GM10266 (cell line): ENCODE data around the gene PFN1.
"Not testable (repeated sequence)": the region's sequence is repeated elsewhere in the genome, so short reads cannot be mapped to it uniquely, and the experiment has no call there.

Experiments
- DNase-seq: peaks from one replicate; pipeline ENCODE4 v3.0.0; 2012; ENCODE audit errors: extremely low spot score
- TF ChIP-seq, protein P1 (sequence below): IDR thresholded peaks from 2 replicates; pipeline ENCODE4 v1.5.1; 2012; ENCODE audit warnings: mild to moderate bottlenecking, low read depth; ENCODE audit not compliant: control insufficient read depth, insufficient read depth; ENCODE audit errors: missing control alignments

The PFN1 gene

DNA sequence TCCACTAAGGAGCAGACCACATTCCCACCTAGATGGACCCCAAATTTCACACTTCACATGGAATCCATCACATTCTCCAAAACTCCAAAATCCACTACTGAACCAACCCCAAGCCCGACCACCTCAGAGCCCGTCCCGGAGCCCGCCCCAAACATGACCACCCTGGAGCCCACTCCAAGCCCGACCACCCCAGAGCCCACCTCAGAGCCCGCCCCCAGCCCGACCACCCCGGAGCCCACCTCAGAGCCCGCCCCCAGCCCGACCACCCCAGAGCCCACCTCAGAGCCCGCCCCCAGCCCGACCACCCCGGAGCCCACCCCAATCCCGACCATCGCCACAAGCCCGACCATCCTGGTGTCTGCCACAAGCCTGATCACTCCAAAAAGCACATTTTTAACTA is 14.7 kb downstream of the PFN1 start:
- TF ChIP-seq, protein P1, sequence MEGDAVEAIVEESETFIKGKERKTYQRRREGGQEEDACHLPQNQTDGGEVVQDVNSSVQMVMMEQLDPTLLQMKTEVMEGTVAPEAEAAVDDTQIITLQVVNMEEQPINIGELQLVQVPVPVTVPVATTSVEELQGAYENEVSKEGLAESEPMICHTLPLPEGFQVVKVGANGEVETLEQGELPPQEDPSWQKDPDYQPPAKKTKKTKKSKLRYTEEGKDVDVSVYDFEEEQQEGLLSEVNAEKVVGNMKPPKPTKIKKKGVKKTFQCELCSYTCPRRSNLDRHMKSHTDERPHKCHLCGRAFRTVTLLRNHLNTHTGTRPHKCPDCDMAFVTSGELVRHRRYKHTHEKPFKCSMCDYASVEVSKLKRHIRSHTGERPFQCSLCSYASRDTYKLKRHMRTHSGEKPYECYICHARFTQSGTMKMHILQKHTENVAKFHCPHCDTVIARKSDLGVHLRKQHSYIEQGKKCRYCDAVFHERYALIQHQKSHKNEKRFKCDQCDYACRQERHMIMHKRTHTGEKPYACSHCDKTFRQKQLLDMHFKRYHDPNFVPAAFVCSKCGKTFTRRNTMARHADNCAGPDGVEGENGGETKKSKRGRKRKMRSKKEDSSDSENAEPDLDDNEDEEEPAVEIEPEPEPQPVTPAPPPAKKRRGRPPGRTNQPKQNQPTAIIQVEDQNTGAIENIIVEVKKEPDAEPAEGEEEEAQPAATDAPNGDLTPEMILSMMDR, result no peak
- DNase-seq, result no peak

DNA sequence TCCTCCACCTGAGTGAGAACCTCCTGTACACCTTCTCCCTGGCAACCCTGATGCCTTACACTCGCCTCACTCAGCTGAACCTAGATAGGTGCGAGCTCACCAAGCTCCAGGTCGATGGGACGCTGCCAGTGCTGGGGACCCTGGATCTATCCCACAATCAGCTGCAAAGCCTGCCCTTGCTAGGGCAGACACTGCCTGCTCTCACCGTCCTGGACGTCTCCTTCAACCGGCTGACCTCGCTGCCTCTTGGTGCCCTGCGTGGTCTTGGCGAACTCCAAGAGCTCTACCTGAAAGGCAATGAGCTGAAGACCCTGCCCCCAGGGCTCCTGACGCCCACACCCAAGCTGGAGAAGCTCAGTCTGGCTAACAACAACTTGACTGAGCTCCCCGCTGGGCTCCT is 15.6 kb downstream of the PFN1 start:
- DNase-seq, result no peak
- TF ChIP-seq, protein P1, result no peak

DNA sequence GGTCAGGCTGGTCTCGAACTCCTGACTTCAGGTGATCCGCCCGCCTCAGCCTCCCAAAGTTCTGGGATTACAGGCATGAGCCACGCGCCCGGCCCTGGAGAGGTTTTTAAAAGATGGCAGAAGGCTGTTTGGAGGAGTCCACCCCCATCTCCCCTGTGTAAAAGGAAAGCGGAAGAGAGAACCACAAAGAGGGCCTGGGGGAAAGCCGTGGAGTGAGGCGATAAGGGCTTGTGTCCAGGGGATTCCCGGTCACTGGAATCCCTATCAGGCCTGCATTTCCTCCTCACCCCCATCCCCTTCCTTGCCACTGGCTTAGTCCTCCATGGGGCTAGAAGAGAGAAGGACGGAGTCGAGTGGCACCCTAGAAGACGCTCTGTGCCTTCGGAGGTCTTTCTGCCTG is 16.4 kb downstream of the PFN1 start, which contains the start of gene GP1BA:
TSS of gene GP1BA (plus strand) at position 315 of the 400 bp plus-strand sequence. CDS start 328 bp downstream, outside the sequence.
- DNase-seq, result no peak
- TF ChIP-seq, protein P1, result no peak

DNA sequence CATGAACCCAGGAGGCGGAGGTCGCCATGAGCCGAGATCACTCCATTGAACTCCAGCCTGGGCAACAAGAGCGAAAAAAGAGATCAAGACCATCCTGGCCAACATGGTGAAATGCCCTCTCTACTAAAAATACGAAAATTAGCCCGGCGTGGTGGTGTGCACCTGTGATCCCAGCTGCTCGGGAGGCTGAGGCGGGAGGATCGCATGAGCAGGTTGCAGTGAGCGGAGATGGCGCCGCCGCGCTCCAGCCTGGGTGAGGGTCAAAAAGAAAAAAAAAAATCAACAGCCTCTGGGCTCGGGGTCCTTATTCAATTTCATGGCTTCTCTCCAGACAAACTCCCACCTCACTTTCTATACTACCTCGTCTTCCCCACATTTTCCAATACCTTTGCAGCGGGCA is 19.4 kb downstream of the PFN1 start:
- TF ChIP-seq, protein P1, result no peak
- DNase-seq, result no peak

DNA sequence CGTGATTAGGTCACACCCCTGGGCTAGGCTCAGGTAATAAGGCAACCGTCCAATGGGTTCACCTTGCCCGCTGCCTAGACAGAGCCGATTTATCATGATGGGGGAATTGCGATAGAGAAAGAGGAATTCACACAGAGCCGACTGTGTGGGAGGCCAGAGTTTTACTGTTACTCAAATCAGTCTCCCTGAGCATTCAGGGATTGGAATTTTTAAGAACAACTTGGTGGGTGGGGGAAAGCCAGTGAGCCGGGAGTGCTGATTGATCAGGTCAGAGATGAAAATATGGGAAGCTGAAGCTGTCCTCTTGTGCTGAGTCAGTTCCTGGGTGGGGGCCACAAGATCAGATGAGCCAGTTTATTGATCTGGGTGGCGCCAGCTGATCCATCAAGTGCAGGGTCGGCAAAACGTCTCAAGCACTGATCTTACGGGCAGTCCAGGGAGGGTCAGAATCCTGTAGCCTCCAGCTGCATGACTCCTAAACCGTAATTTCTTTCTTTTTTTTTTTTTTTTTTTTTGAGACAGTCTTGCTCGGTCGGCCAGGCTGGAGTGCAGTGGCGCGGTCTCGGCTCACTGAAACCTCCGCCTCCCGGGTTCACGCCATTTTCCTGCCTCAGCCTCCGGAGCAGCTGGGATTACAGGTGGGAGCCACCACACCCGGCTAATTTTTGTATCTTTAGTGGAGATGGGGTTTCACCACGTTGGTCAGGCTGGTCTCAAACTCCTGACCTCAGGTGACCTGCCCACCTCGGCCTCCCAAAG is 21.6 kb downstream of the PFN1 start:
- not testable (repeated sequence) for DNase-seq

DNA sequence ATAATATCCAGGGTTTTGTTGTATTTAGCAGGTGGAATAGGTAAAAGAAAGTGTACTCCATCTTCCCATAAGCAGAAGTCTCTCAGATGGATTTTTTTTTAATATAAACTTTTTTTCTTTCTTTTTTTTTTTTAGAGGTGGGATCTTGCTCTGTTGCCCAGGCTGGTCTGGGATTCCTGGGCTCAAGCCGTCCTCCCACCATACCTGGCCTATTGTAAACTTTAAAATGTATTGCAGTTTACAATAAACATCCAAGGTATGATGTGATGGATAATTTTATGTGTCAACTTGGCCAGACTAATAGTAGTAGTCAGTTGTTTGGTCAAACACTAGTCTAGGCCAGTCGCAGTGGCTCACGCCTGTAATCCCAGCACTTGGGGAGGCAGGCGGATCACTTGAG is 27.0 kb downstream of the PFN1 start:
- no peak for DNase-seq
- TF ChIP-seq, protein P1, result no peak

DNA sequence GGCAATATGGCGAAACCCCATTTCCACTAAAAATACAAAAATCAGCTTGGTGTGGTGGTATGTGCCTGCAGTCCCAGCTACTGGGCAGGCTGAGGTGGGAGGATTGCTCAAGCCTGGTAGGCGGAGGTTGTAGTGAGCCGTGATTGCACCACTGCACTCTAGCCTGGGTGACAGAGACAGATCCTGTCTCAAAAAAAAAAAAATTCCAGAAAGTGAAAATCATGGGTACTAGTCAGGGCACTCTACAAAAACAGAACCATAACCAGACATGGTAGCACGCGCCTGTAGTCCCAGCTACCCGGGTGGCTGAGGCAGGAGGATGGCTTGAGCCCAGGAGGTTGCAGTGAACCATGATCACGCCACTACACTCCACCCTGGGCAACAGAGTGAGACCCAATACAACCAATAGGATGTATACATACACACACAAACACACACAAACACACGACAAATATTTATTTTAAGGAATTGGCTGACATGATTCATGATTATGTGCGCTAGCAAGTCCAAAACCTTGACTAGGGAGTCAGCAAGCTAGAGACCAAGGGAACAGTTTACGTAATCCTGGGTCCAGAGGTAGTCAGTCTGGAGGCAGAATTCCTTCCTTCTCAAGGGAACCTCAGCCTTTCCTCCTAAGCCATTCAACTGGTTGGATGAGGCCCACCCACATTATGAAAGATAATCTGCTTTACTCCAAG is 27.8 kb downstream of the PFN1 start:
- TF ChIP-seq, protein P1, result no peak
- no peak for DNase-seq
